ENCODE results near the gene TMEM63A.

Gene TMEM63A

DNA sequence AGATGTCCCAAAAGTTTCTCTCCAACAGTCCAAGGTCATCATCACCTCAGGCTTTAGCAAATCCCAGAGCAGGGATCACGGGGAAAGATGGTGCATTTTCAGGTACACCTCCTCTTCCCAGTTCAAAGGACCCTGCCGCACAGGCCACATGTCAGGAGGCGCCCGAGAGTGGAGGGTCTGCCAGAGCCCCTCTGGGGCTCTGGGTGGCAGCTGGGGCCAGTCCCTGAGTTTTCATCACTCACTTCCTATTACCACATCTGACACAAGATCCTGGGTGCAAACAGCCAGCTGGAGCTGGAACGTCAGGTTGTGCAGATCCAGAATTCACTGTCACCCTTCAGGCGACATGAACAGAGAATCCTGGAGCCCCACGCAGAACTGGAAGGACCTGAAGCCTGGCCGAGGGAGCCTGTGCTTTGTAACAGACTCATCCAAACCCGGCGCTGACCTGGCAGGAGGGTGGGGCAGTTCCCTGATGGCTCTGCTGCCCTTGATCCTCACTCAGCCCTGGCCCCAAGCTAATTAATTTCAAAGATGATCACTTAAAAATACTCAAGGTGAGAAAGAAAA is 8.8 kb downstream of the TMEM63A start:
- no peak overlapping the region for H3K18ac ChIP-seq (ENCODE audit: low read length)
- no peak overlapping the region for H4K12ac ChIP-seq (ENCODE audit: low read depth, low read length)
- no peak overlapping the region for H3K4me3 ChIP-seq (ENCODE audit: low read depth, low read length)
- peaks cover 17 to 19% of the 10 kb centered on the region in 2 experiments for H3K36me3 ChIP-seq (ENCODE audit: control insufficient read depth in 1 of 2, insufficient read depth in 2 of 2, low read length in 2 of 2)
- no peak overlapping the region for H3K9ac ChIP-seq (ENCODE audit: low read length)
- no peak overlapping the region for H2AFZ ChIP-seq (ENCODE audit: insufficient read depth, low read length, poor library complexity)
- no peak overlapping the region for H4K91ac ChIP-seq (ENCODE audit: low read depth, low read length)
- H2AK5ac ChIP-seq (ENCODE audit: low read length): no peak overlapping the region
- H3K27ac ChIP-seq (ENCODE audit: low read depth, low read length): no peak overlapping the region
- no peak overlapping the region for H4K8ac ChIP-seq (ENCODE audit: low read depth, low read length)
- no peak overlapping the region for H2BK5ac ChIP-seq (ENCODE audit: low read depth, low read length, poor library complexity)
- no peak for DNase-seq
- peaks cover 19% of the 10 kb centered on the region in 2 experiments for H3K4me1 ChIP-seq (ENCODE audit: control insufficient read depth in 1 of 2, insufficient read depth in 2 of 2, low read length in 2 of 2)
- no peaks in the 10 kb centered on the region for H3K27me3 ChIP-seq (ENCODE audit: insufficient read depth, low read length)
- H2BK12ac ChIP-seq (ENCODE audit: low read length): no peak overlapping the region
- H3K79me1 ChIP-seq (ENCODE audit: low read length): peaks cover 7% of the 10 kb centered on the region
- WGBS (ENCODE audit: extremely low coverage, insufficient coverage, insufficient read length): no CpG with 5 or more reads among the region's 10 CpGs
- no peak overlapping the region for H3K14ac ChIP-seq (ENCODE audit: low read length)
- H3K79me2 ChIP-seq (ENCODE audit: control insufficient read depth, insufficient read depth, low read length, poor library complexity): peaks cover 2% of the 10 kb centered on the region
- peaks cover 1% of the 10 kb centered on the region for H3K9me3 ChIP-seq (ENCODE audit: insufficient read depth, low read depth, low read length)
- no peak overlapping the region for H3K4ac ChIP-seq (ENCODE audit: low read depth, low read length)
- H3K4me2 ChIP-seq (ENCODE audit: low read length): no peak overlapping the region
- no peak overlapping the region for H2BK120ac ChIP-seq (ENCODE audit: insufficient read depth, low read length, poor library complexity)
- H3K23ac ChIP-seq (ENCODE audit: low read length): no peak overlapping the region

DNA sequence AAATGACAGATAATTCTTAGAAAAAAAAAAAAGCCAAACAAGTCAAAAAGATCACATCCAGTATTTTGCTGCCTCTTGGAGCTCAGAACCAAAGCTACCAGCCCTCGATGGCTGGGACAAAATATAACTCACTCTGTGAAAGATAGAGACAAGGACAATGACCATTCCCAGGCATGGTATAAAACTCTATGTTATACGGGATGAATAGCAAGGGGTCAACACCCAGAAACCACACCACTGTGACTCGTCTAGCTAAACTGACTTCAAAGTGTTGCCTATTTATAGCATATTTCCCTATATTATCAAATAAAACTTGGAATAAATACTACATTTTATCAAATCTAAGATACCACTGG is 10.1 kb downstream of the TMEM63A start:
- H3K9ac ChIP-seq (ENCODE audit: low read length): no peak overlapping the region
- no peak overlapping the region for H2AK5ac ChIP-seq (ENCODE audit: low read length)
- no peak overlapping the region for H3K14ac ChIP-seq (ENCODE audit: low read length)
- no peak overlapping the region for H4K91ac ChIP-seq (ENCODE audit: low read depth, low read length)
- peaks cover 1% of the 10 kb centered on the region for H3K9me3 ChIP-seq (ENCODE audit: insufficient read depth, low read depth, low read length)
- no peak overlapping the region for H3K4me3 ChIP-seq (ENCODE audit: low read depth, low read length)
- no peak overlapping the region for H3K27ac ChIP-seq (ENCODE audit: low read depth, low read length)
- H2BK12ac ChIP-seq (ENCODE audit: low read length): no peak overlapping the region
- peaks cover 2% of the 10 kb centered on the region for H3K79me2 ChIP-seq (ENCODE audit: control insufficient read depth, insufficient read depth, low read length, poor library complexity)
- no peak overlapping the region for H3K18ac ChIP-seq (ENCODE audit: low read length)
- no peak overlapping the region for H2AFZ ChIP-seq (ENCODE audit: insufficient read depth, low read length, poor library complexity)
- no peak overlapping the region for H2BK120ac ChIP-seq (ENCODE audit: insufficient read depth, low read length, poor library complexity)
- peaks cover 16 to 19% of the 10 kb centered on the region in 2 experiments for H3K4me1 ChIP-seq (ENCODE audit: control insufficient read depth in 1 of 2, insufficient read depth in 2 of 2, low read length in 2 of 2)
- no peaks in the 10 kb centered on the region for H3K27me3 ChIP-seq (ENCODE audit: insufficient read depth, low read length)
- no peak overlapping the region for H3K4me2 ChIP-seq (ENCODE audit: low read length)
- H3K36me3 ChIP-seq (ENCODE audit: control insufficient read depth in 1 of 2, insufficient read depth in 2 of 2, low read length in 2 of 2): peaks cover 17 to 24% of the 10 kb centered on the region in 2 experiments
- WGBS (ENCODE audit: extremely low coverage, insufficient coverage, insufficient read length): no CpG with 5 or more reads among the region's 3 CpGs
- no peak overlapping the region for H4K12ac ChIP-seq (ENCODE audit: low read depth, low read length)
- H3K79me1 ChIP-seq (ENCODE audit: low read length): peaks cover 7% of the 10 kb centered on the region
- H3K23ac ChIP-seq (ENCODE audit: low read length): no peak overlapping the region
- H4K8ac ChIP-seq (ENCODE audit: low read depth, low read length): no peak overlapping the region
- no peak overlapping the region for H3K4ac ChIP-seq (ENCODE audit: low read depth, low read length)
- no peak for DNase-seq
- no peak overlapping the region for H2BK5ac ChIP-seq (ENCODE audit: low read depth, low read length, poor library complexity)

DNA sequence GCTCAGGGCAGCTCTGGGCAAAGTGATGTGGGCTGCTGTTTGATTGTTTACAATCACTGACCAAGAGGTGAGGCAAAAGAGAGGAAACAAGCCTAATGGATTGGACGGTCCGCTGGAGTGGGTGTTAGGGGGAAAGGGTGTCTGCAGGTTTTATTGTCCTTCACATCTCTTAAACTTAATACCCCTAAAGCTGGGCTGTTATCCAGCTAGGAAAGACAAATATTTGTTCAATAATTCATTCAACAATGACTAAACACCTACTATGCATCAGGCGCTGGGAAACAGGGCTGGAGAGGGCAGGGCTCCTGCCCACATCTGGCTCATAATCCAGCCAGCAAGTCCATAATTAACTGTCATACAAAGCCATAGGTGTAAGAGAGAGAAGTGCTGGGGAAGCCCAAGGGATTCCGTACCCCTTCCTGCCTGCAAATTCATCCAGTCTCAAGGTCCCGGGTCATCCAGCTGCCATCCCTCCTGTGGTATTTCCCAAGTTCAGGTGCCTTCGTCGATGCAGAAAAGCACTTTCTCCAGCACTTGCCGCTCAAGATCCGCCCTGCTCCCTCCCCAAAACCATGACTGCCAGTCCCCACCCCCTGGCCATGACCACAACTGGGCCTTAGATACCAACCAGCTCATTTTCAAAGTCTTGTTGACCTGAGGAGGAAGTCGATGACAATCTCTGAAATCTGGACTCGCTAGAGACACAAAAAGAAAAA is 10.7 kb downstream of the TMEM63A start:
- H4K12ac ChIP-seq (ENCODE audit: low read depth, low read length): no peak overlapping the region
- H4K8ac ChIP-seq (ENCODE audit: low read depth, low read length): no peak overlapping the region
- no peak overlapping the region for H4K91ac ChIP-seq (ENCODE audit: low read depth, low read length)
- H2BK12ac ChIP-seq (ENCODE audit: low read length): no peak overlapping the region
- H3K4me2 ChIP-seq (ENCODE audit: low read length): no peak overlapping the region
- no peak overlapping the region for H3K14ac ChIP-seq (ENCODE audit: low read length)
- H3K23ac ChIP-seq (ENCODE audit: low read length): no peak overlapping the region
- H3K4me1 ChIP-seq (ENCODE audit: control insufficient read depth in 1 of 2, insufficient read depth in 2 of 2, low read length in 2 of 2): peaks cover 16 to 19% of the 10 kb centered on the region in 2 experiments
- H2AK5ac ChIP-seq (ENCODE audit: low read length): no peak overlapping the region
- no peak overlapping the region for H3K9ac ChIP-seq (ENCODE audit: low read length)
- peaks cover 7% of the 10 kb centered on the region for H3K79me1 ChIP-seq (ENCODE audit: low read length)
- H3K79me2 ChIP-seq (ENCODE audit: control insufficient read depth, insufficient read depth, low read length, poor library complexity): peaks cover 2% of the 10 kb centered on the region
- H3K18ac ChIP-seq (ENCODE audit: low read length): no peak overlapping the region
- no peak overlapping the region for H2BK120ac ChIP-seq (ENCODE audit: insufficient read depth, low read length, poor library complexity)
- no CpG with 5 or more reads among the region's 11 CpGs for WGBS (ENCODE audit: extremely low coverage, insufficient coverage, insufficient read length)
- no peak overlapping the region for H3K27ac ChIP-seq (ENCODE audit: low read depth, low read length)
- peaks cover 22 to 30% of the 10 kb centered on the region in 2 experiments for H3K36me3 ChIP-seq (ENCODE audit: control insufficient read depth in 1 of 2, insufficient read depth in 2 of 2, low read length in 2 of 2)
- no peak overlapping the region for H2AFZ ChIP-seq (ENCODE audit: insufficient read depth, low read length, poor library complexity)
- H3K4ac ChIP-seq (ENCODE audit: low read depth, low read length): no peak overlapping the region
- no peaks in the 10 kb centered on the region for H3K27me3 ChIP-seq (ENCODE audit: insufficient read depth, low read length)
- peaks cover 1% of the 10 kb centered on the region for H3K9me3 ChIP-seq (ENCODE audit: insufficient read depth, low read depth, low read length)
- no peak overlapping the region for H3K4me3 ChIP-seq (ENCODE audit: low read depth, low read length)
- DNase-seq: no peak
- H2BK5ac ChIP-seq (ENCODE audit: low read depth, low read length, poor library complexity): no peak overlapping the region

DNA sequence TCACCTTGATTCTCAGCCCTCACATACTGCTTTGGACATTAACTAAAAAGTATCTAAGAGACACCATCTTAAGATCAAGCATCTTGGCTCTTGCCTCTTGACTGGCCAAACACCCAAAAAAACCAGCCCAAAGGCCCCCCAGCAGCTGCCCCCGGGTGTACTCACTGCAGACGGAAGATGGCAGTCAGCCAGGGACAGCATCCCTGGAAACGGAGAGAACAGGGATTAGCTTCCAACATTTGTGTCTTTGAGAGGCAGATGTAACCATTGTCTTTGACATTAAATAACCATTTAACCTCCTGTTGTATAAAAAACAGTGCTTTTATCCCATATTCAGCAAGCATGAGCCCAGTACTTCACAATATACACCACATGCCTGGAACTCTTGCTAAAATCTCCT is 11.3 kb downstream of the TMEM63A start:
- WGBS (ENCODE audit: extremely low coverage, insufficient coverage, insufficient read length): no CpG with 5 or more reads among the region's 3 CpGs
- Histone ChIP-seq H3K9ac (ENCODE audit: low read length) (no peak overlapping the region), H3K4ac (ENCODE audit: low read depth, low read length) (no peak overlapping the region), H3K4me3 (ENCODE audit: low read depth, low read length) (no peak overlapping the region), H3K36me3 (ENCODE audit: control insufficient read depth in 1 of 2, insufficient read depth in 2 of 2, low read length in 2 of 2) (peaks cover 25 to 34% of the 10 kb centered on the region in 2 experiments), H4K12ac (ENCODE audit: low read depth, low read length) (no peak overlapping the region), H3K14ac (ENCODE audit: low read length) (no peak overlapping the region), H2BK120ac (ENCODE audit: insufficient read depth, low read length, poor library complexity) (no peak overlapping the region), H2BK12ac (ENCODE audit: low read length) (no peak overlapping the region), H3K23ac (ENCODE audit: low read length) (no peak overlapping the region), H2BK5ac (ENCODE audit: low read depth, low read length, poor library complexity) (no peak overlapping the region), H3K79me1 (ENCODE audit: low read length) (peaks cover 7% of the 10 kb centered on the region), H3K79me2 (ENCODE audit: control insufficient read depth, insufficient read depth, low read length, poor library complexity) (peaks cover 2% of the 10 kb centered on the region), H3K27me3 (ENCODE audit: insufficient read depth, low read length) (no peaks in the 10 kb centered on the region), H2AK5ac (ENCODE audit: low read length) (no peak overlapping the region), H4K91ac (ENCODE audit: low read depth, low read length) (no peak overlapping the region), H3K4me1 (ENCODE audit: control insufficient read depth in 1 of 2, insufficient read depth in 2 of 2, low read length in 2 of 2) (peaks cover 14 to 15% of the 10 kb centered on the region in 2 experiments), H3K4me2 (ENCODE audit: low read length) (no peak overlapping the region), H3K18ac (ENCODE audit: low read length) (no peak overlapping the region), H3K9me3 (ENCODE audit: insufficient read depth, low read depth, low read length) (peaks cover 1% of the 10 kb centered on the region), H2AFZ (ENCODE audit: insufficient read depth, low read length, poor library complexity) (no peak overlapping the region), H4K8ac (ENCODE audit: low read depth, low read length) (no peak overlapping the region), H3K27ac (ENCODE audit: low read depth, low read length) (no peak overlapping the region)
- DNase-seq: no peak
